D721Med (cell line): Measurements from ENCODE around the gene NAA10.

Experiments used
- DNase-seq: peaks from one replicate; pipeline ENCODE4 v3.0.0; 2011; ENCODE audit warnings: low spot score; ENCODE audit not compliant: insufficient read length
- FAIRE-seq: peaks from 2 replicates; lab custom pipeline; 2011; peaks lifted over from hg19 to GRCh38; lab: Jason Lieb, UNC
- TF ChIP-seq, protein P1 (sequence below): IDR thresholded peaks from 2 replicates; pipeline ENCODE4 v1.5.1; 2012; ENCODE audit warnings: mild to moderate bottlenecking, control low read depth; ENCODE audit not compliant: insufficient read depth; ENCODE audit errors: missing control alignments

Gene NAA10

DNA sequence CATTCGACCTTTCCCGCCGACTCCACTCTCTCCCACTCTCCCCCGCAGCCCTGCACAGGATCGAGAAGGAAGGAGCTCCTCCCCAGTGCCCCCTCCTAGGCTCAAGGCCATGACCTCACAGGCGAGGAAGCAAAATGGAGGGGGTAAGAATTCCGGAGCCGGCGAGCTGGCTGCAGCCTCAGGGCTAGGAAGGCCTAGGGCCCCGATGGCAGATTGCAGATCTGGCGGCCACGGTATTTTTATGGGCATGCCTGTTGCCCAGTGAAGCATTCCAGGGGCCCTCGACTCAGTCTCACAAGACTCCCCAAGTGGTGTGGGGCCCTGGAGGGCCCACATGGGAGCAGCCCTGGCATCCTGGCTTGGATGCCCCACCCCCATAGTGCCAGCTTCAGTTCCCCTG, 47.9 kb downstream of the NAA10 start:
- no peak for DNase-seq
- TF ChIP-seq, protein P1, sequence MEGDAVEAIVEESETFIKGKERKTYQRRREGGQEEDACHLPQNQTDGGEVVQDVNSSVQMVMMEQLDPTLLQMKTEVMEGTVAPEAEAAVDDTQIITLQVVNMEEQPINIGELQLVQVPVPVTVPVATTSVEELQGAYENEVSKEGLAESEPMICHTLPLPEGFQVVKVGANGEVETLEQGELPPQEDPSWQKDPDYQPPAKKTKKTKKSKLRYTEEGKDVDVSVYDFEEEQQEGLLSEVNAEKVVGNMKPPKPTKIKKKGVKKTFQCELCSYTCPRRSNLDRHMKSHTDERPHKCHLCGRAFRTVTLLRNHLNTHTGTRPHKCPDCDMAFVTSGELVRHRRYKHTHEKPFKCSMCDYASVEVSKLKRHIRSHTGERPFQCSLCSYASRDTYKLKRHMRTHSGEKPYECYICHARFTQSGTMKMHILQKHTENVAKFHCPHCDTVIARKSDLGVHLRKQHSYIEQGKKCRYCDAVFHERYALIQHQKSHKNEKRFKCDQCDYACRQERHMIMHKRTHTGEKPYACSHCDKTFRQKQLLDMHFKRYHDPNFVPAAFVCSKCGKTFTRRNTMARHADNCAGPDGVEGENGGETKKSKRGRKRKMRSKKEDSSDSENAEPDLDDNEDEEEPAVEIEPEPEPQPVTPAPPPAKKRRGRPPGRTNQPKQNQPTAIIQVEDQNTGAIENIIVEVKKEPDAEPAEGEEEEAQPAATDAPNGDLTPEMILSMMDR, result no peak

DNA sequence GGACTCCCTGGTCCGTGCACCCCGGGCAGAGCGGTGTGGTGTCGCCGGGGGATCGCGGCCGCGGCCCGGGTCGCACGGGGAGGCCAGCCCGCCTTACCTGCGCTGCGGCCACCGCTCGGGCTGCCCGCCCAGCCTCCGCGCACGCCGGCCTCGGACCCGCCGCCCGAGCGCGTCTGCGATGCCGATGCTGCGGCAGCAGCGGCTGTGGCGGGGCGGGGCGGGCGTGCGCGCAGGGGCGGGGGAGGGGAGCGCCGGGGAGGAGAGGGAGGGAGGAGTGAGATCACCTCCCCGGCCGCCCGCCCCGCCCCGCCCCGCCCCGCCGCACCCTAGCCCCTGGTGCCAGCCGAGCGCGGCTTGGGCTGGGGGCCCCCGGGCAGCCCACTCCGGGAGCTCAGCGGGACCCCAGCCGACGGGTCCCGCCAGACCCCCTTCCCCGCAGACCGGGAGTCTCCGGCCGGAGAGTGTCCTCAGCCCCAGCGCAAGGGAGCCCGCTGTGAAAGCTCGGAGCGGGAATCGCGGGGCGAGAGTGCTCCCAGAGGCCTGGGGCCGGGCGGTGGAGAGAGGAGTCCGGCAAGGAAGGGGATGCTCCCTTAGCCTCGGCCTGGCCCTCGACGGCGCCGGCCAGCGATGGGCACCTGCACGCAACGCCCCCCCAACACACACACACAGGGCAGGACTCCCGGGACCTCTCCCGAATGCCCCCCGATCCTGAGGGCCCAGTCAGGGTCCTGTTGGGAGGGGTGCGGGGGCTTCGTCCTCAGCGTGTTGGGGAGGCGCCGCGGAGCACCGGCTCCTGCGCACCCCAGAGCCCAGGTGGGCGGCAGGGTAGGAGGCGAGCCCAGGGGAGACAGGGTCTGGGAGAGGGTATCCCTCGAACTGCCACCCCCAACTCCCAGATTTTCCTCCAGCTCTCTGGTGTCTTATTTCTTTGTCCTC, 48.6 kb downstream of the NAA10 start, which contains the start of gene L1CAM:
Gene L1CAM, minus strand, starts transcription at position 206 of the 936 bp plus-strand sequence. CDS start 10,337 bp downstream, outside the sequence.
- TF ChIP-seq, protein P1, result no peak
- DNase-seq (no peak), FAIRE-seq (no peak)

More for the DNA sequence above, 47.9 kb downstream of the NAA10 start:
- FAIRE-seq, result no peak

DNA sequence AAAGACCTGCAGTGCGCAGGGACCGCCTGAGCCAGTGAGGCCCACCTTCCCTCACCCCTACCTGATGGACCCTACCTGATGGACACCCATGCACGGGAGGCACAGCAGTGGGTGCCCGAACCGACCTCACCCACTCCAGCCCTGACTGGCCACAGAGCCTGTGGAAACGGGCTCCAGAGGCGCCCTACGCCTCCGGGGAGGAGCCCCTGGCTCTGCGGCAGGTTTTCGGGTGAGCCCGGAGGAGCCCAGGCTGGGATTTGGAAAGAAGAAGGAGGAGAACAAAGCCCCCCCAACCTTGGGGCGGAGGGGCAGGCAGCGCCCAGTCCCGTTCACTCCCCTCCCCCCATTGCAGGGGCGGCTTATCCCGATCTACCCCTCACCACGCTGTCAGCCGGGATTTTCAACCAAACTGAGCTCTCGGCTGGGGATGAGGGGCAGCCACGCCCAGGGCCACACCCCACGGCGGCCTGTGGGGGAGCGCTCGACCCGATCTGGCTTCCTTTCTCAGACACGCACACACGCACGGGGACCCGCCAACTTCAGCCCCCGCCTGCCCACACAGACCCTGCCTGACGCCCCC, 49.5 kb downstream of the NAA10 start:
- TF ChIP-seq, protein P1, result no peak
- DNase-seq (peak; percentile 37), FAIRE-seq (no peak)

DNA sequence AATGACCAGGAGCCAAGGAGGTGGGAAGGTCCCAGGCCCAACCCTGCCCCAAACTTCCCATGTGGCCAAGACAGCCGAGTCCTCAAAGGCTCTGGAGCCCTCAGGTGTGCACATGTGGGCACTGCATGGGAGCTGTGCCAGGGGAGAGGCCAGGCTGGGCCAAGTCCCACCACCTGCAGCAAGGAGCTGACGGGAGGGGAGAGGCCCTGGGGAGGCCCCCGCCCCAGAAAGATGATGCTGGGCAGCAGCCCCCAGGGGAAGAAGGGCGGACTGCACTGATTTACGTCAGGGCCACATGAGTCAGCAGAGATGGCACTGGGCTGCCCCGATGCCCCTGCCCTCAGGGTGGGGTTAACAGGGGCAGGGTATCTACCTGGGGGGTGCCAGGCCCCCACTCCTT, 50.2 kb downstream of the NAA10 start:
- DNase-seq, result no peak
- TF ChIP-seq, protein P1, result peak; percentile 32
- no peak for FAIRE-seq

DNA sequence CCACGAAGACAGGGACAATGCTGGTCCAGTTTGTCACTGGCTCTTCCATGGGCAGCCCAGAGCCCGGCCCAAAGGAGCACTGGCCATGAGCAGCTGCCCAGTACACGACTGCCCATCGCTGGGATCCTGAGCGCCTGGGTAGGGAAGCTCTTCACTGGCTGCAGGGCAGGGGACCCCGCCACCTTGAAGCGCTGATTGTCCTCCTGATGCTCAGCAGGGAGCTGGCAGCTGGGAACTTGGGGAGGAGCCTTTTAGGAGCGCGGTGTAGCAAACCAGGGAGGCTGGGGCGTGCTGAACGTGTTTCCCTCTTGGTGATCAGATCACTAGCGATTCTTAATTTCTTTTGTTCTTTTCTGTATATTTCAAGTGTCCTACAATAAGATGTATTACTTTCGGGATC, 50.7 kb downstream of the NAA10 start:
- FAIRE-seq (no peak), DNase-seq (no peak)
- TF ChIP-seq, protein P1, result no peak

DNA sequence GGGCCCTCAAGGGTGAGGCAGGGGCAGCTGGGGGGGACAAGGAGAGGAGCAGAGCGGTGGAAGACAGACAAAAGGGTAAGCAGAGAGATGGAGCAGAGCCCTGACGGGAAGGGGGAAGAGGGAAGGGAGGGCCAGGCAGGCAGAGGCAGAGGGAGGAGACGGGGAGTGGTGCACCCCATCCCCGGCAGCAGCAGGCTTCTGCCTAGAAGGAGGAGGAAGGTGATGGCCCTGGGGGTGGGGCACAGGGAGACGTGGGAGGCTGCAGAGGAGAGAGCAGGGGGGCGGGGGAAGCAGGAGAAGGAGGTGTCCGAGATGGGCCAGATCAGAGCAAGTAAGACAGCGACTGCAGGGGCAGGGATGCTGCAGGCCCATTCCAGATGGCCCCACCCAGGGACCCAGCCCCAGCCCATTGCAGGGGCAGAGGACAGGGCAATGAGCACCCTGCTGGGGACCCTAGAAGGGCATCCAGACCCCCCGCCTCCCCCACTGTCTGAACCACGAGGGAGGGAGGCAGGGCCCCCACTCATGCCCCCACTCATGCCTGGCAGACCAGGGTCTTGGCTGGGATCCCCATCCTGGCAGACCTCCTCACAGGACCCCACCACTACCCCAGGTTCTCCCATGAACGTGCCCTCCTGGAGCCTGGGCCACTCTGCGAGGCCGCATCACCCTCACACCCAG, 51.5 kb downstream of the NAA10 start:
- FAIRE-seq, result no peak
- TF ChIP-seq, protein P1, result no peak
- DNase-seq, result no peak
